Neural progenitor cell (in vitro differentiated cells): ENCODE measurements around the gene KPNA4. TPM values are rescaled to one million over a fixed set of nuclear protein-coding genes. Genes with fewer than 3 reads are reported as not detected.
"Not testable (repeated sequence)": the region's sequence is repeated elsewhere in the genome, so short reads cannot be mapped to it uniquely, and the experiment has no call there.

Source experiments
- DNase-seq: peaks from one replicate; pipeline ENCODE4 v3.0.0-alpha.2; 2016; ENCODE audit warnings: low spot score
- H2AFZ ChIP-seq: fragments of 200-600 bp; sonication (generic); replicated peaks from 2 replicates; pipeline ENCODE4 v1.6.1; 2016; ENCODE audit warnings: antibody characterized with exemption
- H3F3A ChIP-seq: fragments of 200-600 bp; sonication (generic); 2 replicates; pipeline ENCODE4 v1.6.1; 2016; ENCODE audit warnings: antibody characterized with exemption, low read depth
- H3K27ac ChIP-seq: fragments of 200-600 bp; sonication (generic); 2 replicates; pipeline ENCODE4 v1.5.1; 2016; ENCODE audit warnings: mild to moderate bottlenecking
- H3K27me3 ChIP-seq: fragments of 200-600 bp; sonication (generic); 2 replicates; pipeline ENCODE4 v1.6.1; 2016; ENCODE audit warnings: mild to moderate bottlenecking, moderate library complexity
- H3K36me3 ChIP-seq: fragments of 200-600 bp; sonication (generic); 2 replicates; pipeline ENCODE4 v1.5.1; 2016
- H3K4me1 ChIP-seq: fragments of 200-600 bp; sonication (generic); 2 replicates; pipeline ENCODE4 v1.6.1; 2016; ENCODE audit warnings: mixed run types
- H3K4me2 ChIP-seq: fragments of 200-600 bp; sonication (generic); 2 replicates; pipeline ENCODE4 v1.6.1; 2016
- H3K4me3 ChIP-seq: fragments of 200-600 bp; sonication (generic); 2 replicates; pipeline ENCODE4 v1.5.1; 2016
- H3K79me2 ChIP-seq: fragments of 200-600 bp; sonication (generic); 2 replicates; pipeline ENCODE4 v1.6.1; 2016; ENCODE audit warnings: low read depth
- H3K9ac ChIP-seq: fragments of 200-600 bp; sonication (generic); 2 replicates; pipeline ENCODE4 v1.6.1; 2016
- H3K9me3 ChIP-seq: fragments of 200-600 bp; sonication (generic); 2 replicates; pipeline ENCODE4 v1.5.1; 2016; ENCODE audit warnings: low read depth
- H4K20me1 ChIP-seq: fragments of 200-600 bp; sonication (generic); 2 replicates; pipeline ENCODE4 v1.6.1; 2016; ENCODE audit warnings: low read depth
- H3K27ac Mint-ChIP-seq: 3 replicates; pipeline ENCODE4 v1.8.0; 2021; ENCODE audit warnings: mixed read lengths
- H3K27me3 Mint-ChIP-seq: 2 replicates; pipeline ENCODE4 v1.8.0; 2022; ENCODE audit warnings: low read depth, mild to moderate bottlenecking, inconsistent platforms, moderate library complexity, mixed read lengths; ENCODE audit not compliant: insufficient read depth
- H3K36me3 Mint-ChIP-seq: 3 replicates; pipeline ENCODE4 v1.8.0; 2021; ENCODE audit warnings: mixed read lengths
- H3K4me1 Mint-ChIP-seq: 3 replicates; pipeline ENCODE4 v1.8.0; 2021; ENCODE audit warnings: mixed read lengths
- H3K4me3 Mint-ChIP-seq: 3 replicates; pipeline ENCODE4 v1.8.0; 2021; ENCODE audit warnings: mild to moderate bottlenecking, moderate library complexity, mixed read lengths
- H3K9me3 Mint-ChIP-seq: 3 replicates; pipeline ENCODE4 v1.8.0; 2020; ENCODE audit warnings: mixed read lengths
- EZH2 ChIP-seq: fragments of 200-600 bp; sonication (generic); IDR thresholded peaks from 2 replicates; pipeline ENCODE4 v1.6.1; 2017; ENCODE audit warnings: antibody characterized with exemption, mild to moderate bottlenecking, moderate library complexity
- EZH2phosphoT487 ChIP-seq: fragments of 200-600 bp; sonication (generic); IDR thresholded peaks from 2 replicates; pipeline ENCODE4 v1.6.1; 2017; ENCODE audit warnings: antibody characterized with exemption
- total RNA-seq: library from RNA; depleted of rRNA; stranded (reverse); fragments of >200 nt; gene quantifications from 2 replicates; pipeline ENCODE4 v1.2.3, GENCODE V29; 2015; ENCODE audit warnings: low replicate concordance
- TF ChIP-seq, protein P1 (sequence below): fragments of 200-600 bp; sonication (generic); IDR thresholded peaks from 2 replicates; pipeline ENCODE4 v1.5.1; 2017; ENCODE audit warnings: antibody characterized with exemption, mild to moderate bottlenecking

The KPNA4 gene
- total RNA-seq, 1 donor from 2014 or later = 56.6 TPM

DNA sequence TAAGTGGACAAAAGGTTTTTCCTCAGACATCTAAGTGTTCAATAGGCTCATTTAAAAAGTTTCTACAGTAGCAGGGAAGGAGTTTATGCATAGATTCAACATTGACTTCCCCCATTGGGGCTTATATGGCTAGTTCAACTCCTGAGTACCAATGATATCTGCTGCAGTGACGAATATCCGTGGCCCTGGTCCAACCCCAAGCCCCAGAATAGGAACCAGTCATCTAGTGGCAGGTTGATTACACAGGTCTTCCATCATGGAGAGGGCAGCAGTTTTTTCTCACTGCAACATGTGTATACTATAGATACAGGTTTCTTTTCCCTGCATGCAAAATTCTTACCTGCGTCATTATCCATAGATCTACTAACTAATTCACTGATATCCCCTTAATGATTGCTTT is 45.8 kb upstream of the KPNA4 start:
- Histone ChIP-seq H3K9me3 (no peaks in the 10 kb centered on the region), H2AFZ (no peak overlapping the region), H3F3A (no peaks in the 10 kb centered on the region), H3K4me2 (no peak overlapping the region), H4K20me1 (no peaks in the 10 kb centered on the region), H3K4me1 (no peaks in the 10 kb centered on the region), H3K27me3 (no peaks in the 10 kb centered on the region), H3K36me3 (no peaks in the 10 kb centered on the region), H3K4me3 (no peak overlapping the region), H3K9ac (no peak overlapping the region), H3K79me2 (no peaks in the 10 kb centered on the region), H3K27ac (no peak overlapping the region)
- DNase-seq = no peak
- no peaks in the 10 kb centered on the region for H3K4me1 Mint-ChIP-seq
- H3K27ac Mint-ChIP-seq = no peak overlapping the region
- no peaks in the 10 kb centered on the region for H3K36me3 Mint-ChIP-seq
- no peaks in the 10 kb centered on the region for H3K9me3 Mint-ChIP-seq
- H3K27me3 Mint-ChIP-seq = peaks cover 4% of the 10 kb centered on the region
- no peak overlapping the region for H3K4me3 Mint-ChIP-seq
- TF ChIP-seq EZH2phosphoT487 (no peak), EZH2 (no peak)
- TF ChIP-seq, protein P1, sequence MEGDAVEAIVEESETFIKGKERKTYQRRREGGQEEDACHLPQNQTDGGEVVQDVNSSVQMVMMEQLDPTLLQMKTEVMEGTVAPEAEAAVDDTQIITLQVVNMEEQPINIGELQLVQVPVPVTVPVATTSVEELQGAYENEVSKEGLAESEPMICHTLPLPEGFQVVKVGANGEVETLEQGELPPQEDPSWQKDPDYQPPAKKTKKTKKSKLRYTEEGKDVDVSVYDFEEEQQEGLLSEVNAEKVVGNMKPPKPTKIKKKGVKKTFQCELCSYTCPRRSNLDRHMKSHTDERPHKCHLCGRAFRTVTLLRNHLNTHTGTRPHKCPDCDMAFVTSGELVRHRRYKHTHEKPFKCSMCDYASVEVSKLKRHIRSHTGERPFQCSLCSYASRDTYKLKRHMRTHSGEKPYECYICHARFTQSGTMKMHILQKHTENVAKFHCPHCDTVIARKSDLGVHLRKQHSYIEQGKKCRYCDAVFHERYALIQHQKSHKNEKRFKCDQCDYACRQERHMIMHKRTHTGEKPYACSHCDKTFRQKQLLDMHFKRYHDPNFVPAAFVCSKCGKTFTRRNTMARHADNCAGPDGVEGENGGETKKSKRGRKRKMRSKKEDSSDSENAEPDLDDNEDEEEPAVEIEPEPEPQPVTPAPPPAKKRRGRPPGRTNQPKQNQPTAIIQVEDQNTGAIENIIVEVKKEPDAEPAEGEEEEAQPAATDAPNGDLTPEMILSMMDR = no peak

DNA sequence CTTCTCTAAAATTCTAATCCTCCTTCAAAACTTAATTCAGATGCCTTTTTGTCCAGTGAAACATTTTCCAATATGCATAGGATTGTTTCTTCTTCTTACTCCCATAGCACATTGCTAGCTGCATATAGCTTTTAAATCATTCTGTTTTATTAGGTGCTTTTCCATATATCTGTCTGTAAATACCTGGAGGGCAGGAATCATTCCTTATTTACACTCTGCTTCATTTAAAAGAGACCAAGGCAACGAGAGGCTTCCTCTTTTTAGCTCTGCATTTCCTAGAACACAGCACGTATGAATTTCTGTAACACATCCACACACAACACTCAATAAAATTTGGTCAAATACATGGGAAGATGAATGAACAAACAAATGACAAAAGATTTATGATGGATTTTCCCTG is 43.5 kb upstream of the KPNA4 start:
- no peak overlapping the region for H3K4me3 Mint-ChIP-seq
- H3K9me3 Mint-ChIP-seq = no peaks in the 10 kb centered on the region
- no peak overlapping the region for H3K27ac Mint-ChIP-seq
- peaks cover 2% of the 10 kb centered on the region for H3K27me3 Mint-ChIP-seq
- Histone ChIP-seq H3K79me2 (no peaks in the 10 kb centered on the region), H3K27ac (no peak overlapping the region), H3K4me1 (no peaks in the 10 kb centered on the region), H3K36me3 (no peaks in the 10 kb centered on the region), H3F3A (no peaks in the 10 kb centered on the region), H3K27me3 (no peaks in the 10 kb centered on the region), H4K20me1 (no peaks in the 10 kb centered on the region), H3K9me3 (no peaks in the 10 kb centered on the region), H3K4me3 (no peak overlapping the region), H3K9ac (no peak overlapping the region), H2AFZ (no peak overlapping the region), H3K4me2 (no peak overlapping the region)
- DNase-seq = no peak
- H3K36me3 Mint-ChIP-seq = no peaks in the 10 kb centered on the region
- no peaks in the 10 kb centered on the region for H3K4me1 Mint-ChIP-seq
- no peak for TF ChIP-seq EZH2phosphoT487
- TF ChIP-seq, protein P1 = no peak
- no peak for TF ChIP-seq EZH2

DNA sequence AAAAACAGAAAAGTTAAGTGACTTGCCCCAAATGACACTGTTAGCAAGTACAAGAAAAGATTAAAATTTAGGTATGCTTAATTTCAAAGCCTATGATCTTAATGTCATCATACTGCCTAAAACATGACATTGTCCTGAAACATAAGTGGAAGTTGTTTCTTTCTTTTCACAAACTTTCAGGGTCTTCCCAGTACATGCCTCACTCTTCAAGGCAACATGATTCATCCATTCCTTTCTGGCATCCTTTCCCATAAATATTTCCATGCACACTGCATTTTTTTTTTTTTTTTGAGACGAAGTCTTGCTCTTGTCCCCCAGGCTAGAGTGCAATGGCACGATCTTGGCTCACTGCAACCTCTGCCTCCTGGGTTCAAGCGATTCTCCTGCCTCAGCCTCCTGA is 42.5 kb upstream of the KPNA4 start:
- Mint-ChIP-seq H3K27ac (no peak overlapping the region), H3K27me3 (peaks cover 2% of the 10 kb centered on the region), H3K9me3 (no peaks in the 10 kb centered on the region), H3K36me3 (no peaks in the 10 kb centered on the region), H3K4me1 (no peaks in the 10 kb centered on the region), H3K4me3 (no peak overlapping the region)
- no peaks in the 10 kb centered on the region for H3F3A ChIP-seq
- no peaks in the 10 kb centered on the region for H3K27me3 ChIP-seq
- H3K9me3 ChIP-seq = no peaks in the 10 kb centered on the region
- no peak overlapping the region for H3K4me2 ChIP-seq
- H3K79me2 ChIP-seq = no peaks in the 10 kb centered on the region
- H3K36me3 ChIP-seq = no peaks in the 10 kb centered on the region
- H3K27ac ChIP-seq = no peak overlapping the region
- no peak overlapping the region for H3K9ac ChIP-seq
- H3K4me1 ChIP-seq = no peaks in the 10 kb centered on the region
- TF ChIP-seq EZH2phosphoT487 = no peak
- TF ChIP-seq, protein P1 = no peak
- no peak for TF ChIP-seq EZH2
- H2AFZ ChIP-seq = no peak overlapping the region
- DNase-seq = no peak
- no peak overlapping the region for H3K4me3 ChIP-seq
- H4K20me1 ChIP-seq = no peaks in the 10 kb centered on the region

DNA sequence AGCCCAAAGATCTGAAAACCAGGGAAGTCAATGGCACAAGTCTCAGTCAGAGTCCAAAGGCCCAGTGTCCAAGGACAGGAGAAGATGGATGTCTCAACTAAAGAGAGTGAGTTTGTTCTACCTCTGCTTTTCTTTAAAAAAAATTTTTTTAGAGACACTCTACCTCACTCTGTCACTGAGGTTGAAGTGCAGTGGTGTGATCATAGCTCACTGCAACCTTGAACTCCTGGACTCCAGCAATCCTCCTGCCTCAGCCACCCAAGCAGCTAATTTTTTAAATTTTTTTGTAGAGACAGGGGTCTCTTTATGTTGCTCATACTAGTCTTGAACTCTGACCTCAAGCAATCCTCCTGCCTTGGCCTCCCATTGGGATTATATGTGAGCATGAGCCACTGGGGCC is 39.9 kb upstream of the KPNA4 start:
- no peak overlapping the region for H3K27ac ChIP-seq

DNA sequence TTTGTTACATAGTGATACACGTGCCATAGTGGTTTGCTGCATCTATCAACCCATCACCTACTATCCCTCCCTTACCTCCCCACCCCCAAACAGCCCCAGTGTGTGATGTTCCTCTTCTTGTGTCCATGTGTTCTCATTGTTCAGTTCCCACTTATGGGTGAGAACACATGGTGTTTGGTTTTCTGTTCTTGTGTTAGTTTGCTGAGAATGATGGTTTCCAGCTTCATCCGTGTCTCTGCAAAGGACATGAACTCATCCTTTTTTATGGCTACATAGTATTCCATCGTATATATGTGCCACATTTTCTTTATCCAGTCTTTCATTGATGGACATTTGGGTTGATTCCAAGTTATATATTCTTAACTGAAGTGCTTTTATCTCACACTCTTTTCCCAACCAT is 38.5 kb upstream of the KPNA4 start:
- not testable (repeated sequence) for H3K27ac Mint-ChIP-seq, H3K27me3 Mint-ChIP-seq, H3K9me3 ChIP-seq, H3K4me1 ChIP-seq, H3K36me3 ChIP-seq, H3K4me3 ChIP-seq, H3K27me3 ChIP-seq, H4K20me1 ChIP-seq, H3K4me1 Mint-ChIP-seq, DNase-seq, H3K79me2 ChIP-seq, H2AFZ ChIP-seq, H3K9ac ChIP-seq, H3K4me3 Mint-ChIP-seq, H3K27ac ChIP-seq, H3K4me2 ChIP-seq, H3K36me3 Mint-ChIP-seq, H3F3A ChIP-seq, H3K9me3 Mint-ChIP-seq

More for the DNA sequence above, 39.9 kb upstream of the KPNA4 start:
- Histone ChIP-seq H3K27me3 (no peaks in the 10 kb centered on the region), H3K9me3 (no peaks in the 10 kb centered on the region), H3K4me1 (no peaks in the 10 kb centered on the region), H3K9ac (no peak overlapping the region), H3F3A (no peaks in the 10 kb centered on the region), H3K36me3 (no peaks in the 10 kb centered on the region), H3K4me3 (no peak overlapping the region), H3K4me2 (no peak overlapping the region), H2AFZ (no peak overlapping the region), H4K20me1 (no peaks in the 10 kb centered on the region), H3K79me2 (no peaks in the 10 kb centered on the region)
- Mint-ChIP-seq H3K9me3 (no peaks in the 10 kb centered on the region), H3K4me3 (no peak overlapping the region), H3K36me3 (no peaks in the 10 kb centered on the region), H3K4me1 (no peaks in the 10 kb centered on the region), H3K27me3 (no peaks in the 10 kb centered on the region), H3K27ac (no peak overlapping the region)
- DNase-seq = no peak
- no peak for TF ChIP-seq EZH2
- TF ChIP-seq EZH2phosphoT487 = no peak
- TF ChIP-seq, protein P1 = no peak
